ENCODE data around the gene CYP21A2. TPM values are rescaled to one million over a fixed set of nuclear protein-coding genes. Genes with fewer than 3 reads are reported as not detected.
A peak's percentile ranks its signal among the peaks of the same experiment; 100 is the strongest.

Gene CYP21A2
- total RNA-seq, 1 experiment from 2014 or later: 0.33 TPM

- Histone ChIP-seq H3K27me3 (ENCODE audit: insufficient read depth, low read depth) (no peaks in the 10 kb centered on the region), H3K79me2 (ENCODE audit: low read depth) (no peaks in the 10 kb centered on the region), H2AFZ (no peak overlapping the region), H3K9me2 (ENCODE audit: insufficient read depth) (no peaks in the 10 kb centered on the region), H3F3A (ENCODE audit: insufficient read depth, low read depth) (peaks cover 27% of the 10 kb centered on the region), H3K27ac (peak overlapping the region; percentile 52; the same call in 1 of the 2 replicates), H4K20me1 (ENCODE audit: insufficient read depth) (no peaks in the 10 kb centered on the region), H3K9me3 (ENCODE audit: insufficient read depth, low read depth) (no peaks in the 10 kb centered on the region), H3K4me2 (no peak overlapping the region), H3K4me3 (no peak overlapping the region), H3K4me1 (replicated peaks; ENCODE audit: insufficient read depth) (peaks cover 40% of the 10 kb centered on the region), H3K36me3 (ENCODE audit: low read depth) (no peaks in the 10 kb centered on the region)
- intact Hi-C loops (cut with micrococcal nuclease; ENCODE audit: unreplicated experiment): no loop called here
- no TSS peak for BruUV-seq (replicated peaks)
- ChIA-PET CTCF (interaction anchor here (1.0 kb wide), 1 partner anchor 477 kb away, joined by 4 read pairs; no protein-coding TSS in a partner anchor), POLR2A (ENCODE audit: unreplicated experiment) (interaction anchor here (0.6 kb wide), 1 partner anchor 154 kb away, joined by 7 read pairs; no protein-coding TSS in a partner anchor)
- TF ChIP-seq CTCF (conservative IDR thresholded peaks at IDR 0.05) (no peak), EZH2 (IDR thresholded peaks at IDR 0.05; ENCODE audit: low read depth) (no peak)
- DNase-seq: no peak
These were observed 36.8 kb downstream of the CYP21A2 start for GRCh38 chr6:32074996-32075532.

- H3K27me3 ChIP-seq (ENCODE audit: insufficient read depth, low read depth): no peaks in the 10 kb centered on the region
- H3K27ac ChIP-seq: peak overlapping the region; percentile 52
- no TSS peak for BruUV-seq (replicated peaks)
- no peaks in the 10 kb centered on the region for H3K36me3 ChIP-seq (ENCODE audit: low read depth)
- H2AFZ ChIP-seq: no peak overlapping the region
- no peak overlapping the region for H3K4me3 ChIP-seq
- ChIA-PET POLR2A (ENCODE audit: unreplicated experiment) (interaction anchor here (0.5 kb wide), 1 partner anchor 336 kb away, joined by 3 read pairs; the partner anchor contains the start of gene MSH5), CTCF (interaction anchor here (1.0 kb wide), 1 partner anchor 478 kb away, joined by 4 read pairs; no protein-coding TSS in a partner anchor)
- peaks cover 27% of the 10 kb centered on the region for H3F3A ChIP-seq (ENCODE audit: insufficient read depth, low read depth)
- H3K4me1 ChIP-seq (replicated peaks; ENCODE audit: insufficient read depth): peaks cover 47% of the 10 kb centered on the region
- H4K20me1 ChIP-seq (ENCODE audit: insufficient read depth): no peaks in the 10 kb centered on the region
- no peaks in the 10 kb centered on the region for H3K9me2 ChIP-seq (ENCODE audit: insufficient read depth)
- DNase-seq: peak; percentile 65 to 67
- no peaks in the 10 kb centered on the region for H3K79me2 ChIP-seq (ENCODE audit: low read depth)
- TF ChIP-seq CTCF (conservative IDR thresholded peaks at IDR 0.05) (no peak), EZH2 (IDR thresholded peaks at IDR 0.05; ENCODE audit: low read depth) (no peak)
- no peaks in the 10 kb centered on the region for H3K9me3 ChIP-seq (ENCODE audit: insufficient read depth, low read depth)
- 0 out of 2 replicates have a peak overlapping the region, but pooled peaks have one; percentile 12 for H3K4me2 ChIP-seq
- intact Hi-C loops (cut with micrococcal nuclease; ENCODE audit: unreplicated experiment): no loop called here
These were observed 37.6 kb downstream of the CYP21A2 start for GRCh38 chr6:32075781-32076180.

- intact Hi-C loops (cut with micrococcal nuclease; ENCODE audit: unreplicated experiment): no loop called here
These were observed 38.1 kb downstream of the CYP21A2 start for GRCh38 chr6:32076321-32076809.

More at GRCh38 chr6:32076321-32076809, 38.1 kb downstream of the CYP21A2 start:
- CTCF ChIA-PET: interaction anchor here (0.6 to 0.8 kb wide), 2 partner anchors 12 to 28 kb away, joined by 4 read pairs; no protein-coding TSS in a partner anchor
- Histone ChIP-seq H3K9me2 (ENCODE audit: insufficient read depth) (no peaks in the 10 kb centered on the region), H3K4me1 (replicated peaks; ENCODE audit: insufficient read depth) (peaks cover 53% of the 10 kb centered on the region), H3K36me3 (ENCODE audit: low read depth) (no peaks in the 10 kb centered on the region), H3K9me3 (ENCODE audit: insufficient read depth, low read depth) (no peaks in the 10 kb centered on the region), H4K20me1 (ENCODE audit: insufficient read depth) (no peaks in the 10 kb centered on the region), H3K27ac (peak overlapping the region; percentile 52), H3F3A (ENCODE audit: insufficient read depth, low read depth) (peaks cover 27% of the 10 kb centered on the region), H3K79me2 (ENCODE audit: low read depth) (no peaks in the 10 kb centered on the region), H3K4me2 (0 out of 2 replicates have a peak overlapping the region, but pooled peaks have one; percentile 12), H2AFZ (no peak overlapping the region), H3K4me3 (no peak overlapping the region), H3K27me3 (ENCODE audit: insufficient read depth, low read depth) (no peaks in the 10 kb centered on the region)
- POLR2A ChIA-PET (ENCODE audit: unreplicated experiment): interaction anchor here (0.5 to 0.8 kb wide), 6 partner anchors 30 to 891 kb away, joined by 3 to 8 read pairs (median 4); partner anchors contain the start of genes HSPA1A, HSPA1L and MSH5
- no TSS peak for BruUV-seq (replicated peaks)
- peak; percentile 66 to 82 for DNase-seq
- no peak for TF ChIP-seq EZH2 (IDR thresholded peaks at IDR 0.05; ENCODE audit: low read depth)
- TF ChIP-seq CTCF (conservative IDR thresholded peaks at IDR 0.05): no peak

Measured in PC-9 (cell line).